Measurements from ENCODE around the gene KRTAP5-10.
"Not testable (repeated sequence)": the region's sequence is repeated elsewhere in the genome, so short reads cannot be mapped to it uniquely, and the experiment has no call there.

The KRTAP5-10 gene

GRCh38 chr11:71542879-71543777 lies 22.2 kb upstream of the KRTAP5-10 start:
- DNase-seq = no peak

- DNase-seq = no peak
Observed at GRCh38 chr11:71543866-71544265, 21.5 kb upstream of the KRTAP5-10 start.

- DNase-seq = no peak
Observed at GRCh38 chr11:71544525-71545214, 20.7 kb upstream of the KRTAP5-10 start.

- DNase-seq = no peak
Observed at GRCh38 chr11:71545405-71545966, 19.9 kb upstream of the KRTAP5-10 start.

GRCh38 chr11:71548120-71548519 lies 17.2 kb upstream of the KRTAP5-10 start, which contains the start of gene KRTAP5-9:
TSS of gene KRTAP5-9 (plus strand) at chr11:71548420. CDS start at chr11:71548658, 238 bp downstream.
- no peak for DNase-seq

GRCh38 chr11:71548716-71549151 lies 16.6 kb upstream of the KRTAP5-10 start:
- DNase-seq = no peak

GRCh38 chr11:71551711-71552110 lies 13.7 kb upstream of the KRTAP5-10 start:
- no peak for DNase-seq

- no peak for DNase-seq
Observed at GRCh38 chr11:71554996-71555395, 10.4 kb upstream of the KRTAP5-10 start.

- no peak for DNase-seq
Observed at GRCh38 chr11:71555508-71555907, 9.9 kb upstream of the KRTAP5-10 start.

- no peak for DNase-seq
Observed at GRCh38 chr11:71556018-71556417, 9.3 kb upstream of the KRTAP5-10 start.

- DNase-seq = no peak
Observed at GRCh38 chr11:71557257-71557656, 8.1 kb upstream of the KRTAP5-10 start.

- no peak for DNase-seq
Observed at GRCh38 chr11:71558996-71559395, 6.4 kb upstream of the KRTAP5-10 start.

GRCh38 chr11:71562120-71562519 lies 3.2 kb upstream of the KRTAP5-10 start:
- DNase-seq = no peak

GRCh38 chr11:71563406-71563805 lies 2.0 kb upstream of the KRTAP5-10 start:
- DNase-seq = no peak

- DNase-seq = no peak
Observed at GRCh38 chr11:71564430-71564829, 933 bp upstream of the KRTAP5-10 start.

- no peak for DNase-seq
Observed at GRCh38 chr11:71566081-71566620, 788 bp downstream of the KRTAP5-10 start.

GRCh38 chr11:71566626-71567599 lies 1.6 kb downstream of the KRTAP5-10 start:
- DNase-seq = not testable (repeated sequence)

GRCh38 chr11:71567633-71568032 lies 2.3 kb downstream of the KRTAP5-10 start:
- DNase-seq = not testable (repeated sequence)

GRCh38 chr11:71568704-71569349 lies 3.5 kb downstream of the KRTAP5-10 start:
- no peak for DNase-seq

- DNase-seq = not testable (repeated sequence)
Observed at GRCh38 chr11:71571101-71571850, 5.9 kb downstream of the KRTAP5-10 start.

- DNase-seq = no peak
Observed at GRCh38 chr11:71572811-71573210, 7.4 kb downstream of the KRTAP5-10 start.

Measured in CD4-positive, alpha-beta T cell treated with Interleukin-4 for 4 hours (primary cell).